GM06990 (cell line): Measurements from ENCODE around the gene DNAI1.

Experiments used
- DNase-seq: peaks from one replicate; pipeline ENCODE4 v3.0.0-alpha.2; 2011; ENCODE audit not compliant: insufficient read length; ENCODE audit errors: extremely low read depth
- H3K27me3 ChIP-seq: replicated peaks from 2 replicates; pipeline ENCODE4 v1.6.0; 2011; ENCODE audit warnings: low read length; ENCODE audit not compliant: control insufficient read depth, insufficient read depth
- H3K36me3 ChIP-seq: 2 replicates; pipeline ENCODE4 v1.5.1; 2011; ENCODE audit warnings: low read length; ENCODE audit not compliant: control insufficient read depth, insufficient read depth
- H3K4me3 ChIP-seq: replicated peaks from 2 replicates; pipeline ENCODE4 v1.5.1; 2011; ENCODE audit warnings: low read depth, mild to moderate bottlenecking, control low read depth, low read length
- TF ChIP-seq, protein P1 (sequence below): IDR thresholded peaks from 2 replicates; pipeline ENCODE4 v1.5.1; 2011; ENCODE audit warnings: low read length, control low read depth, mild to moderate bottlenecking, inconsistent platforms; ENCODE audit not compliant: insufficient read depth, poor library complexity, severe bottlenecking

Gene DNAI1

DNA sequence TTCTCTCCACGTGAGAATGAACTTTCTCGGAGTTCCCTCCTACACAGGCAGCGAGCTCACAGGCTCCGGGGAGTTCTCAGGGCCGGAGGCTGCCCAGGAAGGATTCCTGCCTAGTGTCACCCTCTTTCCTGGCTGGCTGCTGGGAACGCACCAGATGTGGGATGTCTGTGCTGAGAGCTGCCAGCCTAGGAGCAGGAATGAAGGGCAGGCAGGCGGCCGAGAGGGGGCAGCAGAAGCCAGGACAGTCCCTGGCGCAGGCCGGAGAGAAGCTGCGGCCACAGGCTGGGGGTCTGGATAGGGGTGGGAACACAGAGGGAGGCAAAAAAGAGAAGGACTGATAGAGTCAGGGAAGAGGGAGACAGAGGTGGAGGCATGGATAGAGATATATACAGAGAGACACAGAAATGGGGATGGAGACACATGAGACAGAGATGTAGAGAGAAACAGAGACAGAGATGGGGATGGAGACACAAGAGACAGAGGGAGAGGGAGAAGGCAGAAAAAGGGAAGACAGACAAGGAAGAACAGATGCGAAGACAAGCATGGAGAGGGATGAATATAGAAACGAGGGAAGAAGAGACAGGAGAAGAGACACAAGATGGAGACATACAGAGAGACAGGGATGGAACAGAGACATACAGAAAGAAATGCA is 89.5 kb downstream of the DNAI1 start:
- TF ChIP-seq, protein P1, sequence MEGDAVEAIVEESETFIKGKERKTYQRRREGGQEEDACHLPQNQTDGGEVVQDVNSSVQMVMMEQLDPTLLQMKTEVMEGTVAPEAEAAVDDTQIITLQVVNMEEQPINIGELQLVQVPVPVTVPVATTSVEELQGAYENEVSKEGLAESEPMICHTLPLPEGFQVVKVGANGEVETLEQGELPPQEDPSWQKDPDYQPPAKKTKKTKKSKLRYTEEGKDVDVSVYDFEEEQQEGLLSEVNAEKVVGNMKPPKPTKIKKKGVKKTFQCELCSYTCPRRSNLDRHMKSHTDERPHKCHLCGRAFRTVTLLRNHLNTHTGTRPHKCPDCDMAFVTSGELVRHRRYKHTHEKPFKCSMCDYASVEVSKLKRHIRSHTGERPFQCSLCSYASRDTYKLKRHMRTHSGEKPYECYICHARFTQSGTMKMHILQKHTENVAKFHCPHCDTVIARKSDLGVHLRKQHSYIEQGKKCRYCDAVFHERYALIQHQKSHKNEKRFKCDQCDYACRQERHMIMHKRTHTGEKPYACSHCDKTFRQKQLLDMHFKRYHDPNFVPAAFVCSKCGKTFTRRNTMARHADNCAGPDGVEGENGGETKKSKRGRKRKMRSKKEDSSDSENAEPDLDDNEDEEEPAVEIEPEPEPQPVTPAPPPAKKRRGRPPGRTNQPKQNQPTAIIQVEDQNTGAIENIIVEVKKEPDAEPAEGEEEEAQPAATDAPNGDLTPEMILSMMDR: peak; percentile 88
- H3K27me3 ChIP-seq: no peaks in the 10 kb centered on the region; the same call in 1 of the 2 replicates
- no peaks in the 10 kb centered on the region for H3K36me3 ChIP-seq
- DNase-seq: no peak
- no peak overlapping the region for H3K4me3 ChIP-seq

DNA sequence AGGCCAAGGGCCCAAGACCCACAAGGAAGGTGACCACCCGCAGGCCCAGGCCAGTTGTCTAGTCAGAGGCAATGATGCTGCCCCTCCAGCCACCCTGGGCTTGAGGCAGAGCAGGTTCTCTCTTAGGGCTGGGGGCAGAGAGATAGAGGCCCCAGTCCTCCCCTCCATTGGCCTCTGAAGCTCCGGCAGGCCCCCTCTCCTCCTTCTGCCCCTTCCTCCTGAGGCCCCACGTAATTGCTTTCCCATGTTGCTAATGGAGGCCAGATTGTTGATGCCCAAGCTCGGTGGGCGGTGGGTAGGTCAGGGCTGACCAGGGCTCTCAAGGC is 90.8 kb downstream of the DNAI1 start:
- DNase-seq: no peak
- H3K36me3 ChIP-seq: no peaks in the 10 kb centered on the region
- no peak overlapping the region for H3K4me3 ChIP-seq
- TF ChIP-seq, protein P1: no peak
- peaks cover 2% of the 10 kb centered on the region for H3K27me3 ChIP-seq

DNA sequence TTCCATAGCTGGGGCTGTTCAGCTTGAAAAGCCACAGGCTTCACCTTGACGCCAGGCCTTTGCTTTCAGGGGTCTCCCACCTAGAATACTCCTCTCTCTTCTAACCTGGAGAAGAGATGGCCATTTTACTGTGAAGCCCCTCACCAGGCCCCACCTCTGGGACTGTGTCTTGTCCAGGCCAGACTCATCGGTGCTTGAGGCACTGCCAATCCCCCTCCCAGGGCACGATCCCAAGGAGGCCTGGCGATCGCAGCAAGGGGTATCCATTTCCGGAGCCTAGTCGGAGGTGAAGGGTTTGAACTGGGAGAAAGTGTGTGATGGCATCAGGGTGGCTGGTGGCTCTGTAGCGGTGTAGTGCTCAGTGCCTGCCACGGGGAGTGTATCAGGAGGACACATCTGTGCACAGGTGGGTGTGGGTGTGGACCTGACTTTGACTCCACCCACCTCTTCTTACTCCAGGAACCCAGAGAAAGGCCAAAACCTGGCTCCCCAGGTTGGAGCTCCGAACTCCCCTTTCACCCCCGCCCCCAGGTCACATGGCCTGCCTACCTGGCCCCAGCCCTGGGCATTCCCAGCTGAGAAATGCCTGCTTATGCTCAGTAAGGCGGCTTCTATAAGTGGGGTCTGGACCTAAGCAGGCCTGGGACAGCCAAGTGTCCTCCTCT is 91.5 kb downstream of the DNAI1 start:
- no peaks in the 10 kb centered on the region for H3K36me3 ChIP-seq
- no peak for DNase-seq
- no peak overlapping the region for H3K4me3 ChIP-seq
- TF ChIP-seq, protein P1: no peak
- H3K27me3 ChIP-seq: peaks cover 2% of the 10 kb centered on the region

DNA sequence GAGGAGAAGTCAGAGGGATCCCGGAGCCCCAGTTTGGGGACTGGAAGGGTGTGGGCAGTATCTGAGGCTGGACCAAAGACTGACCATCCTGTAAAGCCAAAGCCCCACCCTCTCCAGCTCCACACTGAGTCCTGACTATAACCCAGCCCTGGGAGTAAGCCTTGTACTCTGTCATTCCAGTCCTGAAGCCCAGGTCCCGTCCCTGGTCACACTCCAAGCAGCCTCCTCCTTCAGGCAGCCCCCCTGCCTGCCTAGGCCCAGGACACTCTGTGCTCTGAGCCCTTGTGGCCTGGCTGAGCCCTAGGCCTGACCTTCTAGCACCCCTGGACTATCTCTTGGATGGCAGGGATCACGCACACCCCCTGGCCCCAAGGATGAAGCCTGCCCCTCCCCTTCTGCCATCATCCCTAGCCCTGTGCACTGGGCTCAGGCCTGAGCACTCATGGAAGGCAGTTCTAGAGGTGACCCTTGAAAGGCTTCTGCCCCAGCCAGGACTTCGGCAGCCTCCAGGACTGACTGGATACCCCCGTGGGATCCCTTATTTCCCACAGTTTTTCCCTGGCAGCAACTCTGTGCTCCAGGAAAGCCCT is 92.2 kb downstream of the DNAI1 start:
- no peak for DNase-seq
- TF ChIP-seq, protein P1: no peak
- no peak overlapping the region for H3K4me3 ChIP-seq
- peaks cover 3% of the 10 kb centered on the region for H3K27me3 ChIP-seq
- H3K36me3 ChIP-seq: no peaks in the 10 kb centered on the region

DNA sequence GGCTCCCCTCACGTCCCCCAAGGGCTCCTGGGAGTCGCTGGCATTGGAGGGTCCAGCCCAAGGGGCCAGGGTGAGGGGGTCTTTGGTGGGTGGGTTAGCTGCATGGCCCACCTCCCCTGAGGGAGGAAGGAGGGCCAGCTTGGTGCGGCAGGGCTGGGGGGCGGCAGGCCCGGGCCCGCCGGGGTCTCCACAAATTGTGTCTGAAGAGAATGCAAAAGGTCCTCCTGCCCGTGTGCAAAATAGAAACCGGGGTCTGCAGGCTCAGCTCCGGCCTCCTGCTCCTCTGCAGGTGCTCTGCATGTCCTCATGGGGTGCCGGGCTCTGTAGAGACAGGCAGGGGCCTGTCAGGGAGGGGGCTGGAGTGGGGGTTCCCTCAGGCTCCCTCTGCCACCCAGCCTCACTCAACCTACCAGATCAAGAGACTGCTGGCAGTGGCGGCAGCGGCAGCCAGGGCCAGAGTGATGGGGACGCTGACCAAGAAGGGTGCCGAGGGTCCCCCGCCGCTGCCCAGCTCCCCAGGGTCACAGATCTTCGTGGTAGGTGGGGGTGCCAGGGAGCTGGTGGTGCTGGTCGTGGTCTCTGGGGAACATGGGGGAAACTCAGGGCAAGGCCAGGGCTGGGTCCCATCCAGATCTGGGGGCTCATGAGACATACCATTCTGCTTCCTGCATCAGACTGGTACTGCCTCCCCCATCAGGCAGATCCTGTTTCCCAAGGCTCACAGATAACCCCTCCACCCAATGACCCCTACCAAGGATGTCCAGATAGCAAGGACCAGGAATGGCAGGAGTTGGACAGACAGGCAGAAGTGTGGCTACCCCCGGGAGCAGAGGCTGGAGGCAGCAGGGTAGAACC is 93.4 kb downstream of the DNAI1 start:
- H3K4me3 ChIP-seq: no peak overlapping the region
- H3K27me3 ChIP-seq: peaks cover 3% of the 10 kb centered on the region
- TF ChIP-seq, protein P1: no peak
- H3K36me3 ChIP-seq: no peaks in the 10 kb centered on the region
- no peak for DNase-seq
